Measurements from ENCODE around the gene SPART.

DNA sequence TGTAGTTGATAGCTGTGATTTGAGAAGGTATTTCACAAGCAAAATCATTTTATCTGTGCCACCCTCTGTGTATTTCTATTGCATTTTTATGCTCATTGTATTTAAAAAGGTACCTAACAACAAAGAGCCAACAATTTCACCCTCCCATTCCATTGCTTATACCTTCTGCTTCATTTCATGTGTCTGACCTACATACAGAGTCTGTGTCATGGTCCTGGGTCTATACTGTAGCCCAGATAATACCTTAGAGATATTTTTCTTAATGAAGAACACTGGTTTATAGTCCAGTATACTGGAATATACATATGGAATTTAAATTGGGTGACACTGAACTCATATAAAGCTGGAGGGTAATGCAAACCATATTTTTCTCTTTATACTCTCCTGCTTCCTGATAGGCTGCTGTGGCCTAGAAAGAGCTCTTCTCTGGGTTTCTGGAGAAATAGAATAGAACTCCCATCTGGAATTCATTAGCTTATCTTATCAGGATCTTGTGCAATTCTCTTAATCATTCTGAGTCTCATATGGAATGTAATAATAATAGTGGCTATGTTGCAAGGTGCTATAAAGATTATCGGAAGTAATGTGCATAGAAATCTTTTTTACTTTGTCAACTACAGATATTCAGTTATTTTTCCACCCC lies 31.8 kb upstream of the SPART start:
- TF ChIP-seq, protein P1, sequence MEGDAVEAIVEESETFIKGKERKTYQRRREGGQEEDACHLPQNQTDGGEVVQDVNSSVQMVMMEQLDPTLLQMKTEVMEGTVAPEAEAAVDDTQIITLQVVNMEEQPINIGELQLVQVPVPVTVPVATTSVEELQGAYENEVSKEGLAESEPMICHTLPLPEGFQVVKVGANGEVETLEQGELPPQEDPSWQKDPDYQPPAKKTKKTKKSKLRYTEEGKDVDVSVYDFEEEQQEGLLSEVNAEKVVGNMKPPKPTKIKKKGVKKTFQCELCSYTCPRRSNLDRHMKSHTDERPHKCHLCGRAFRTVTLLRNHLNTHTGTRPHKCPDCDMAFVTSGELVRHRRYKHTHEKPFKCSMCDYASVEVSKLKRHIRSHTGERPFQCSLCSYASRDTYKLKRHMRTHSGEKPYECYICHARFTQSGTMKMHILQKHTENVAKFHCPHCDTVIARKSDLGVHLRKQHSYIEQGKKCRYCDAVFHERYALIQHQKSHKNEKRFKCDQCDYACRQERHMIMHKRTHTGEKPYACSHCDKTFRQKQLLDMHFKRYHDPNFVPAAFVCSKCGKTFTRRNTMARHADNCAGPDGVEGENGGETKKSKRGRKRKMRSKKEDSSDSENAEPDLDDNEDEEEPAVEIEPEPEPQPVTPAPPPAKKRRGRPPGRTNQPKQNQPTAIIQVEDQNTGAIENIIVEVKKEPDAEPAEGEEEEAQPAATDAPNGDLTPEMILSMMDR (IDR thresholded peaks at IDR 0.05; ENCODE audit: poor library complexity, severe bottlenecking): no peak
- TF ChIP-seq POLR2AphosphoS5 (IDR thresholded peaks at IDR 0.05) (no peak), SMC3 (conservative IDR thresholded peaks at IDR 0.05; ENCODE audit: poor library complexity) (no peak), TAF1 (IDR thresholded peaks at IDR 0.05; ENCODE audit: low read depth) (no peak), EZH2 (IDR thresholded peaks at IDR 0.05; ENCODE audit: borderline replicate concordance, insufficient read depth, low read length, poor library complexity, severe bottlenecking) (no peak), EP300 (conservative IDR thresholded peaks at IDR 0.05; ENCODE audit: poor library complexity, severe bottlenecking) (no peak)
- TF ChIP-seq, protein P2, sequence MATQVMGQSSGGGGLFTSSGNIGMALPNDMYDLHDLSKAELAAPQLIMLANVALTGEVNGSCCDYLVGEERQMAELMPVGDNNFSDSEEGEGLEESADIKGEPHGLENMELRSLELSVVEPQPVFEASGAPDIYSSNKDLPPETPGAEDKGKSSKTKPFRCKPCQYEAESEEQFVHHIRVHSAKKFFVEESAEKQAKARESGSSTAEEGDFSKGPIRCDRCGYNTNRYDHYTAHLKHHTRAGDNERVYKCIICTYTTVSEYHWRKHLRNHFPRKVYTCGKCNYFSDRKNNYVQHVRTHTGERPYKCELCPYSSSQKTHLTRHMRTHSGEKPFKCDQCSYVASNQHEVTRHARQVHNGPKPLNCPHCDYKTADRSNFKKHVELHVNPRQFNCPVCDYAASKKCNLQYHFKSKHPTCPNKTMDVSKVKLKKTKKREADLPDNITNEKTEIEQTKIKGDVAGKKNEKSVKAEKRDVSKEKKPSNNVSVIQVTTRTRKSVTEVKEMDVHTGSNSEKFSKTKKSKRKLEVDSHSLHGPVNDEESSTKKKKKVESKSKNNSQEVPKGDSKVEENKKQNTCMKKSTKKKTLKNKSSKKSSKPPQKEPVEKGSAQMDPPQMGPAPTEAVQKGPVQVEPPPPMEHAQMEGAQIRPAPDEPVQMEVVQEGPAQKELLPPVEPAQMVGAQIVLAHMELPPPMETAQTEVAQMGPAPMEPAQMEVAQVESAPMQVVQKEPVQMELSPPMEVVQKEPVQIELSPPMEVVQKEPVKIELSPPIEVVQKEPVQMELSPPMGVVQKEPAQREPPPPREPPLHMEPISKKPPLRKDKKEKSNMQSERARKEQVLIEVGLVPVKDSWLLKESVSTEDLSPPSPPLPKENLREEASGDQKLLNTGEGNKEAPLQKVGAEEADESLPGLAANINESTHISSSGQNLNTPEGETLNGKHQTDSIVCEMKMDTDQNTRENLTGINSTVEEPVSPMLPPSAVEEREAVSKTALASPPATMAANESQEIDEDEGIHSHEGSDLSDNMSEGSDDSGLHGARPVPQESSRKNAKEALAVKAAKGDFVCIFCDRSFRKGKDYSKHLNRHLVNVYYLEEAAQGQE (IDR thresholded peaks at IDR 0.05; ENCODE audit: borderline replicate concordance): no peak

Data from neural cell (in vitro differentiated cells).